Measurements from ENCODE around the gene ARHGAP9. TPM values are rescaled to one million over a fixed set of nuclear protein-coding genes. Genes with fewer than 3 reads are reported as not detected.
A peak's percentile ranks its signal among the peaks of the same experiment; 100 is the strongest.

The ARHGAP9 gene
- total RNA-seq, 2 experiments from 2014 or later = 234 to 363 TPM

- peaks cover 36% of the 10 kb centered on the region for H3K36me3 Mint-ChIP-seq
- peak; percentile 60 for DNase-seq
- H3K27ac Mint-ChIP-seq = peak overlapping the region; percentile 100
- peak overlapping the region; percentile 89 for H3K4me3 Mint-ChIP-seq
- no peaks in the 10 kb centered on the region for H3K27me3 Mint-ChIP-seq
- peaks cover 59% of the 10 kb centered on the region for H3K4me1 Mint-ChIP-seq
- peak; percentile 3 for ATAC-seq
- CTCF ChIA-PET = interaction anchor here (1.3 to 12.4 kb wide), 4 partner anchors 17 to 240 kb away, joined by 3 to 193 read pairs (median 4); partner anchors contain the start of gene GLI1
- H3K9me3 Mint-ChIP-seq (ENCODE audit: low read depth) = no peaks in the 10 kb centered on the region
Measured at GRCh38 chr12:57479043-57479375, 657 bp downstream of the ARHGAP9 start.

GRCh38 chr12:57477710-57478681 is 1.7 kb downstream of the ARHGAP9 start:
- Mint-ChIP-seq H3K27me3 (no peaks in the 10 kb centered on the region), H3K27ac (peak overlapping the region; percentile 100), H3K4me1 (peaks cover 61% of the 10 kb centered on the region), H3K4me3 (peak overlapping the region; percentile 89), H3K9me3 (ENCODE audit: low read depth) (no peaks in the 10 kb centered on the region), H3K36me3 (peaks cover 41% of the 10 kb centered on the region)
- CTCF ChIA-PET = interaction anchor here (0.8 to 12.4 kb wide), 16 partner anchors 9 to 264 kb away, joined by 3 to 193 read pairs (median 5); partner anchors contain the start of genes GLI1, MARS1 and OS9
- DNase-seq (peak; percentile 73), ATAC-seq (peak; percentile 51)

DNA sequence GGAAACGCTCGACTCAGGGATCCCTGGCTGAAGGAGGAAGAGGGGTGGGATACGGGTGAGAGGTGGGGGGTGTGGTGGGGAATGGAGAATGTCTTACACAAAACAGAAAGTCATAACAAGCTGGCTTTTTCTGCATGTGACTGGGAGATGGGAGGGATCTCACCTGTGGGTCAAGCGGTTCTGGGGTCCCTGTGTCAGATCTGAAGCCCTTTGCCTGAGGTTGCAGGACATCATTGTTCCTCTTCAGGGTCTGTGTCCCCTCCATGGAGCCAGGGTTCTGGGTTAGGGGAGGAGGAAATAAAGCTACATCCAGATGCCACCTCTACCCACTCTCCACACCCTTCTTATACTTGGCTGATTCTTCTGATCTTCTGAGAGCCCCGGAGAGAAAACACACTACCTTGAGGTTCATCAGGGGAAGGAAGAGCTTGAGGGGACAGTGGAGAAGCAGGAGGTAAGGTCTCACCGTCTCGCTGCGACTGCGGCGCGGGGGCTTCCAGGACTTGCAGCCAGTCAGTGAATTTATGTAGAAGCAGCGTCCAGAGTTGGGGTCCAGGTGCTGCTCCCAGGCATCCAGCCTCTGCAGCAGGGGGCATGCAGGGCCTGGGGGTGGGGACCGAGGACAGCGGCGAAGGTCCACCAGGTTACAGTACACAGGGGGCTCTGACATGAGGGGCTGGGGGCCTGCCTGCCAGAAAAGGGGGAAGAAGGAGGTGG is 2.5 kb downstream of the ARHGAP9 start:
- CTCF ChIA-PET = interaction anchor here (0.5 to 12.4 kb wide), 22 partner anchors 10 to 265 kb away, joined by 3 to 193 read pairs (median 4); partner anchors contain the start of genes GLI1, MARS1 and OS9
- Mint-ChIP-seq H3K27me3 (no peaks in the 10 kb centered on the region), H3K9me3 (ENCODE audit: low read depth) (no peaks in the 10 kb centered on the region), H3K36me3 (peaks cover 48% of the 10 kb centered on the region), H3K4me1 (peaks cover 66% of the 10 kb centered on the region), H3K27ac (peak overlapping the region; percentile 100), H3K4me3 (peak overlapping the region; percentile 89)
- ATAC-seq (no peak), DNase-seq (no peak)

GRCh38 chr12:57476162-57476992 is 3.3 kb downstream of the ARHGAP9 start:
- DNase-seq (peak; percentile 89), ATAC-seq (peak; percentile 25)
- H3K27ac Mint-ChIP-seq = peak overlapping the region; percentile 100
- no peaks in the 10 kb centered on the region for H3K9me3 Mint-ChIP-seq (ENCODE audit: low read depth)
- peak overlapping the region; percentile 89 for H3K4me3 Mint-ChIP-seq
- H3K4me1 Mint-ChIP-seq = peaks cover 62% of the 10 kb centered on the region
- CTCF ChIA-PET = interaction anchor here (0.5 to 12.4 kb wide), 20 partner anchors 10 to 236 kb away, joined by 3 to 193 read pairs (median 4); partner anchors contain the start of genes GLI1, MARS1 and OS9
- peaks cover 52% of the 10 kb centered on the region for H3K36me3 Mint-ChIP-seq
- H3K27me3 Mint-ChIP-seq = no peaks in the 10 kb centered on the region

- Mint-ChIP-seq H3K27ac (peak overlapping the region; percentile 54), H3K27me3 (no peaks in the 10 kb centered on the region), H3K36me3 (peaks cover 52% of the 10 kb centered on the region), H3K9me3 (ENCODE audit: low read depth) (no peaks in the 10 kb centered on the region), H3K4me1 (peaks cover 55% of the 10 kb centered on the region), H3K4me3 (peak overlapping the region; percentile 89)
- CTCF ChIA-PET = interaction anchor here (0.7 to 12.4 kb wide), 15 partner anchors 10 to 233 kb away, joined by 3 to 193 read pairs (median 5); partner anchors contain the start of genes GLI1 and MARS1
- no peak for ATAC-seq
- DNase-seq = no peak
Measured at GRCh38 chr12:57475271-57476161, 4.2 kb downstream of the ARHGAP9 start.

DNA sequence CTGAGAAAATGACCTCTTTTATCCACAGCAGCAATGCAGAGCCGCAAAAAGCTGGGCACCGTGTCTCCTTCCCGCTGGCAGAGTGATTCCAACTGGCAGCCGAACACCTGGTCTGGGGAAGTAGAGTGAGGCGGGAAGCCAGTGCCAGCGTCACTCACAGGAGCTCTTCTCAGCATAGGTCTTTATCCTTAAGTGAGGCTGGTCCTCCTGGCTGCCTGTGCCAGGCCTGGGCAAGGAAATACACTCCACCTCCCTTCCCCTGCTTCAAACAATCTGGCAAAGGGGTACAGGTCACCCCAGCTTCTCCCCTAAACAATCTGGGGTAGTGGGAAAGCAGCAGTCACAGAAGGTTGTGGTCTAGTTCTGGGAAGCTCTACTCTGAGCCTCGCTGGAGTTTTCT is 4.8 kb downstream of the ARHGAP9 start:
- peak overlapping the region; percentile 16 for H3K27ac Mint-ChIP-seq
- H3K36me3 Mint-ChIP-seq = peaks cover 54% of the 10 kb centered on the region

GRCh38 chr12:57474430-57474829 is 5.2 kb downstream of the ARHGAP9 start:
- H3K4me1 Mint-ChIP-seq = peaks cover 48% of the 10 kb centered on the region
- CTCF ChIA-PET = interaction anchor here (1.0 to 12.4 kb wide), 3 partner anchors 12 to 18 kb away, joined by 3 to 193 read pairs (median 4); partner anchors contain the start of gene GLI1
- H3K27me3 Mint-ChIP-seq = no peaks in the 10 kb centered on the region
- DNase-seq = no peak
- H3K9me3 Mint-ChIP-seq (ENCODE audit: low read depth) = no peaks in the 10 kb centered on the region
- H3K36me3 Mint-ChIP-seq = peaks cover 58% of the 10 kb centered on the region
- peak overlapping the region; percentile 39 for H3K4me3 Mint-ChIP-seq
- ATAC-seq = no peak
- H3K27ac Mint-ChIP-seq = peak overlapping the region; percentile 20

More for the DNA sequence above, 4.8 kb downstream of the ARHGAP9 start:
- Mint-ChIP-seq H3K9me3 (ENCODE audit: low read depth) (no peaks in the 10 kb centered on the region), H3K4me1 (peaks cover 50% of the 10 kb centered on the region), H3K27me3 (no peaks in the 10 kb centered on the region), H3K4me3 (peak overlapping the region; percentile 39)
- no peak for ATAC-seq
- no peak for DNase-seq
- CTCF ChIA-PET = interaction anchor here (0.7 to 12.4 kb wide), 6 partner anchors 11 to 232 kb away, joined by 3 to 193 read pairs (median 4); partner anchors contain the start of gene GLI1

GRCh38 chr12:57473886-57474285 is 5.8 kb downstream of the ARHGAP9 start:
- ATAC-seq (no peak), DNase-seq (no peak)
- Mint-ChIP-seq H3K27me3 (no peaks in the 10 kb centered on the region), H3K4me3 (peak overlapping the region; percentile 39), H3K36me3 (peaks cover 62% of the 10 kb centered on the region), H3K4me1 (peaks cover 46% of the 10 kb centered on the region), H3K27ac (no peak overlapping the region), H3K9me3 (ENCODE audit: low read depth) (no peaks in the 10 kb centered on the region)
- CTCF ChIA-PET = interaction anchor here (1.0 to 12.4 kb wide), 2 partner anchors 12 to 18 kb away, joined by 3 to 193 read pairs; partner anchors contain the start of gene GLI1

DNA sequence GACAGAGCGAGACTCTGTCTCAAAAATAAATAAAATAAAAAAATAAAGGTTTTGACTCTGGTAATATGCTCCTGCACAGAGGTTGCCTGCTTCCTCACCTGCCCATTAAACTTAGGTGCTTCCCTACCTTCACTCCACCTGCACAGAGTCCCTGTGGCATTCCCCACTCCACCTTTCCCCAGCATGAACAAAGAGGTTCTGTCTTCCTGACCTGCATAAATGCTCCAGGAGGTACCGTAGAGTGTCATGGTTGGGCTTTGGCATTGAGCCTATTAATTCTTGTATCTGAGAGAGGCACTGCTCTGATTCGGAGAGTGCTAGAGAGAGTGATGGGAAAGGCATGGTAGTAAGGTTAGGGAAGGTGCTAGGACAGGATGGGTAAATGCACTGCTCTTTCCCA is 6.3 kb downstream of the ARHGAP9 start:
- CTCF ChIA-PET = interaction anchor here (12.4 kb wide), 1 partner anchor 11 kb away, joined by 193 read pairs; the partner anchor contains the start of gene GLI1
- Mint-ChIP-seq H3K27me3 (no peaks in the 10 kb centered on the region), H3K4me1 (peaks cover 41% of the 10 kb centered on the region), H3K27ac (no peak overlapping the region), H3K36me3 (peaks cover 59% of the 10 kb centered on the region), H3K9me3 (ENCODE audit: low read depth) (no peaks in the 10 kb centered on the region), H3K4me3 (no peak overlapping the region)
- DNase-seq = no peak
- ATAC-seq = no peak

GRCh38 chr12:57472391-57472790 is 7.3 kb downstream of the ARHGAP9 start:
- ATAC-seq (no peak), DNase-seq (no peak)
- H3K9me3 Mint-ChIP-seq (ENCODE audit: low read depth) = no peaks in the 10 kb centered on the region
- peaks cover 56% of the 10 kb centered on the region for H3K36me3 Mint-ChIP-seq
- no peak overlapping the region for H3K4me3 Mint-ChIP-seq
- CTCF ChIA-PET = interaction anchor here (12.4 kb wide), 1 partner anchor 10 kb away, joined by 193 read pairs; the partner anchor contains the start of gene GLI1
- H3K27me3 Mint-ChIP-seq = no peaks in the 10 kb centered on the region
- peaks cover 36% of the 10 kb centered on the region for H3K4me1 Mint-ChIP-seq
- H3K27ac Mint-ChIP-seq = no peak overlapping the region

- Mint-ChIP-seq H3K9me3 (ENCODE audit: low read depth) (no peaks in the 10 kb centered on the region), H3K4me1 (peaks cover 36% of the 10 kb centered on the region), H3K36me3 (peaks cover 49% of the 10 kb centered on the region), H3K27ac (no peak overlapping the region), H3K27me3 (no peaks in the 10 kb centered on the region), H3K4me3 (no peak overlapping the region)
- DNase-seq (no peak), ATAC-seq (no peak)
- CTCF ChIA-PET = interaction anchor here (12.4 kb wide), 1 partner anchor 9 kb away, joined by 193 read pairs; the partner anchor contains the start of gene GLI1
Measured at GRCh38 chr12:57471661-57472060, 8.0 kb downstream of the ARHGAP9 start.

Measured in activated CD8-positive, alpha-beta memory T cell treated with anti-CD3 and anti-CD28 coated beads, Interleukin-2, amount 10 ng/mL, durations not matched to agents 7 days and 5 days (primary cell).